ENCODE data around the gene MRPL18. TPM values are rescaled to one million over a fixed set of nuclear protein-coding genes. Genes with fewer than 3 reads are reported as not detected.

The MRPL18 gene
- total RNA-seq, 2 experiments from 2014 or later: 81.8 to 83.5 TPM

GRCh38 chr6:159804504-159804903 lies 14.2 kb downstream of the MRPL18 start:
- ATAC-seq (no peak), DNase-seq (no peak)
- intact Hi-C loops (cut with micrococcal nuclease): loop anchor here (5.0 kb wide), 1 partner anchor 643 kb away; no protein-coding TSS in a partner anchor
- H3K9me3 Mint-ChIP-seq: no peaks in the 10 kb centered on the region
- no peak overlapping the region for H3K27ac Mint-ChIP-seq
- no peak for TF ChIP-seq CTCF (IDR thresholded peaks at IDR 0.05)
- H3K4me3 Mint-ChIP-seq: no peak overlapping the region
- H3K4me1 Mint-ChIP-seq (ENCODE audit: low read depth): no peaks in the 10 kb centered on the region
- H3K27me3 Mint-ChIP-seq: no peaks in the 10 kb centered on the region
- POLR2A ChIA-PET: no interaction called here
- H3K36me3 Mint-ChIP-seq (ENCODE audit: low read depth): peaks cover 2% of the 10 kb centered on the region
- CTCF ChIA-PET: no interaction called here

GRCh38 chr6:159805440-159806020 lies 15.3 kb downstream of the MRPL18 start:
- H3K4me1 Mint-ChIP-seq (ENCODE audit: low read depth): no peaks in the 10 kb centered on the region
- no peak for TF ChIP-seq CTCF (IDR thresholded peaks at IDR 0.05)
- DNase-seq (no peak), ATAC-seq (no peak)
- H3K36me3 Mint-ChIP-seq (ENCODE audit: low read depth): no peaks in the 10 kb centered on the region
- intact Hi-C loops (cut with micrococcal nuclease): no loop called here
- no peak overlapping the region for H3K27ac Mint-ChIP-seq
- POLR2A ChIA-PET: no interaction called here
- H3K4me3 Mint-ChIP-seq: no peak overlapping the region
- H3K27me3 Mint-ChIP-seq: no peaks in the 10 kb centered on the region
- no peaks in the 10 kb centered on the region for H3K9me3 Mint-ChIP-seq
- CTCF ChIA-PET: interaction anchor here (1.5 kb wide), 1 partner anchor 47 kb away, joined by 6 read pairs; no protein-coding TSS in a partner anchor

- H3K4me1 Mint-ChIP-seq (ENCODE audit: low read depth): no peaks in the 10 kb centered on the region
- no peak for TF ChIP-seq CTCF (IDR thresholded peaks at IDR 0.05)
- H3K4me3 Mint-ChIP-seq: no peak overlapping the region
- no peak overlapping the region for H3K27ac Mint-ChIP-seq
- POLR2A ChIA-PET: no interaction called here
- H3K9me3 Mint-ChIP-seq: no peaks in the 10 kb centered on the region
- ATAC-seq (no peak), DNase-seq (no peak)
- intact Hi-C loops (cut with micrococcal nuclease): no loop called here
- no peaks in the 10 kb centered on the region for H3K27me3 Mint-ChIP-seq
- CTCF ChIA-PET: interaction anchor here (1.5 kb wide), 1 partner anchor 46 kb away, joined by 6 read pairs; no protein-coding TSS in a partner anchor
- no peaks in the 10 kb centered on the region for H3K36me3 Mint-ChIP-seq (ENCODE audit: low read depth)
Measured at GRCh38 chr6:159806021-159806458, 15.8 kb downstream of the MRPL18 start.

GRCh38 chr6:159807150-159807858 lies 17.0 kb downstream of the MRPL18 start:
- Mint-ChIP-seq H3K36me3 (ENCODE audit: low read depth) (no peaks in the 10 kb centered on the region), H3K4me3 (no peak overlapping the region), H3K9me3 (no peaks in the 10 kb centered on the region), H3K4me1 (ENCODE audit: low read depth) (no peaks in the 10 kb centered on the region), H3K27me3 (no peaks in the 10 kb centered on the region), H3K27ac (no peak overlapping the region)
- no peak for TF ChIP-seq CTCF (IDR thresholded peaks at IDR 0.05)
- intact Hi-C loops (cut with micrococcal nuclease): no loop called here
- no peak for ATAC-seq
- ChIA-PET CTCF (no interaction called here), POLR2A (no interaction called here)
- DNase-seq: no peak

- H3K4me1 Mint-ChIP-seq (ENCODE audit: low read depth): no peaks in the 10 kb centered on the region
- no peak for ATAC-seq
- no peaks in the 10 kb centered on the region for H3K9me3 Mint-ChIP-seq
- CTCF ChIA-PET: no interaction called here
- no peak overlapping the region for H3K27ac Mint-ChIP-seq
- no peak for DNase-seq
- TF ChIP-seq CTCF (IDR thresholded peaks at IDR 0.05): no peak
- no peak overlapping the region for H3K4me3 Mint-ChIP-seq
- intact Hi-C loops (cut with micrococcal nuclease): no loop called here
- no peaks in the 10 kb centered on the region for H3K27me3 Mint-ChIP-seq
- no peaks in the 10 kb centered on the region for H3K36me3 Mint-ChIP-seq (ENCODE audit: low read depth)
- POLR2A ChIA-PET: no interaction called here
Measured at GRCh38 chr6:159808647-159809046, 18.4 kb downstream of the MRPL18 start.
